ENCODE data around the gene CHRNB1. TPM values are rescaled to one million over a fixed set of nuclear protein-coding genes. Genes with fewer than 3 reads are reported as not detected.

CHRNB1 gene
- total RNA-seq, 1 donor from 2014 or later: 11.8 TPM

GRCh38 chr17:7463372-7463846, 18.5 kb downstream of the CHRNB1 start:
- Mint-ChIP-seq H3K4me3 (ENCODE audit: unreplicated experiment) (no peak overlapping the region), H3K27ac (ENCODE audit: unreplicated experiment) (no peak overlapping the region), H3K27me3 (ENCODE audit: unreplicated experiment) (peaks cover 11% of the 10 kb centered on the region), H3K9me3 (ENCODE audit: unreplicated experiment) (no peaks in the 10 kb centered on the region), H3K36me3 (ENCODE audit: low read depth, unreplicated experiment) (peaks cover 5% of the 10 kb centered on the region), H3K4me1 (ENCODE audit: unreplicated experiment) (peaks cover 5% of the 10 kb centered on the region)
- no peak for TF ChIP-seq CTCF (IDR thresholded peaks at IDR 0.05; ENCODE audit: unreplicated experiment)
- no peak for DNase-seq (ENCODE audit: low spot score)

- peaks cover 5% of the 10 kb centered on the region for H3K36me3 Mint-ChIP-seq (ENCODE audit: low read depth, unreplicated experiment)
- no peak overlapping the region for H3K27ac Mint-ChIP-seq (ENCODE audit: unreplicated experiment)
- no peak for DNase-seq (ENCODE audit: low spot score)
- TF ChIP-seq CTCF (IDR thresholded peaks at IDR 0.05; ENCODE audit: unreplicated experiment): no peak
- H3K4me1 Mint-ChIP-seq (ENCODE audit: unreplicated experiment): peaks cover 5% of the 10 kb centered on the region
- H3K4me3 Mint-ChIP-seq (ENCODE audit: unreplicated experiment): no peak overlapping the region
- no peaks in the 10 kb centered on the region for H3K9me3 Mint-ChIP-seq (ENCODE audit: unreplicated experiment)
- H3K27me3 Mint-ChIP-seq (ENCODE audit: unreplicated experiment): peaks cover 11% of the 10 kb centered on the region
These were observed 19.2 kb downstream of the CHRNB1 start for GRCh38 chr17:7464081-7464480.

- TF ChIP-seq CTCF (IDR thresholded peaks at IDR 0.05; ENCODE audit: unreplicated experiment): no peak
- DNase-seq (ENCODE audit: low spot score): no peak
- H3K36me3 Mint-ChIP-seq (ENCODE audit: low read depth, unreplicated experiment): peaks cover 5% of the 10 kb centered on the region
- peaks cover 5% of the 10 kb centered on the region for H3K4me1 Mint-ChIP-seq (ENCODE audit: unreplicated experiment)
- no peak overlapping the region for H3K4me3 Mint-ChIP-seq (ENCODE audit: unreplicated experiment)
- H3K9me3 Mint-ChIP-seq (ENCODE audit: unreplicated experiment): no peaks in the 10 kb centered on the region
- no peak overlapping the region for H3K27ac Mint-ChIP-seq (ENCODE audit: unreplicated experiment)
- peaks cover 11% of the 10 kb centered on the region for H3K27me3 Mint-ChIP-seq (ENCODE audit: unreplicated experiment)
These were observed 20.9 kb downstream of the CHRNB1 start for GRCh38 chr17:7465597-7466275.

GRCh38 chr17:7466318-7466638, 21.4 kb downstream of the CHRNB1 start:
- no peak overlapping the region for H3K4me3 Mint-ChIP-seq (ENCODE audit: unreplicated experiment)
- DNase-seq (ENCODE audit: low spot score): no peak
- peaks cover 8% of the 10 kb centered on the region for H3K27me3 Mint-ChIP-seq (ENCODE audit: unreplicated experiment)
- no peaks in the 10 kb centered on the region for H3K9me3 Mint-ChIP-seq (ENCODE audit: unreplicated experiment)
- H3K36me3 Mint-ChIP-seq (ENCODE audit: low read depth, unreplicated experiment): peaks cover 2% of the 10 kb centered on the region
- no peak overlapping the region for H3K27ac Mint-ChIP-seq (ENCODE audit: unreplicated experiment)
- no peak for TF ChIP-seq CTCF (IDR thresholded peaks at IDR 0.05; ENCODE audit: unreplicated experiment)
- peaks cover 5% of the 10 kb centered on the region for H3K4me1 Mint-ChIP-seq (ENCODE audit: unreplicated experiment)

- TF ChIP-seq CTCF (IDR thresholded peaks at IDR 0.05; ENCODE audit: unreplicated experiment): no peak
- Mint-ChIP-seq H3K36me3 (ENCODE audit: low read depth, unreplicated experiment) (no peaks in the 10 kb centered on the region), H3K27ac (ENCODE audit: unreplicated experiment) (no peak overlapping the region), H3K4me1 (ENCODE audit: unreplicated experiment) (peaks cover 5% of the 10 kb centered on the region), H3K9me3 (ENCODE audit: unreplicated experiment) (no peaks in the 10 kb centered on the region), H3K27me3 (ENCODE audit: unreplicated experiment) (peaks cover 7% of the 10 kb centered on the region), H3K4me3 (ENCODE audit: unreplicated experiment) (no peak overlapping the region)
- DNase-seq (ENCODE audit: low spot score): no peak
These were observed 21.9 kb downstream of the CHRNB1 start for GRCh38 chr17:7466639-7467341.

Measured in endothelial cell (in vitro differentiated cells).